ENCODE measurements around the gene PNPLA7.

- TF ChIP-seq POLR2A (IDR thresholded peaks at IDR 0.05) (no peak), CTCF (IDR thresholded peaks at IDR 0.05) (no peak)
Observed at GRCh38 chr9:137514691-137515337, 35.4 kb downstream of the PNPLA7 start.
